GM21528 (cell line): ENCODE measurements around the gene CAMTA1.

Experiments
- ATAC-seq: cut with Tn5 transposase; IDR thresholded peaks from one replicate; pipeline ENCODE4 v1.9.1; 2021; ENCODE audit warnings: mild to moderate bottlenecking, moderate library complexity; ENCODE audit not compliant: unreplicated experiment, low FRiP score

Gene CAMTA1

GRCh38 chr1:7642418-7642704 is 857.1 kb downstream of the CAMTA1 start:
- ATAC-seq, result no peak

- ATAC-seq, result no peak
Observed at GRCh38 chr1:7642781-7643529, 857.7 kb downstream of the CAMTA1 start.

GRCh38 chr1:7643530-7643929 is 858.3 kb downstream of the CAMTA1 start:
- ATAC-seq, result no peak

GRCh38 chr1:7644086-7644485 is 858.8 kb downstream of the CAMTA1 start:
- no peak for ATAC-seq

- ATAC-seq, result no peak
Observed at GRCh38 chr1:7644961-7645750, 859.9 kb downstream of the CAMTA1 start.

GRCh38 chr1:7645751-7646048 is 860.4 kb downstream of the CAMTA1 start:
- no peak for ATAC-seq

- ATAC-seq, result no peak
Observed at GRCh38 chr1:7646164-7646563, 860.9 kb downstream of the CAMTA1 start.

GRCh38 chr1:7646981-7647901 is 862.0 kb downstream of the CAMTA1 start:
- no peak for ATAC-seq

- no peak for ATAC-seq
Observed at GRCh38 chr1:7648761-7649384, 863.6 kb downstream of the CAMTA1 start.

- ATAC-seq, result no peak
Observed at GRCh38 chr1:7650801-7651200, 865.5 kb downstream of the CAMTA1 start.

GRCh38 chr1:7651203-7651602 is 865.9 kb downstream of the CAMTA1 start:
- no peak for ATAC-seq

- ATAC-seq, result no peak
Observed at GRCh38 chr1:7652061-7652460, 866.8 kb downstream of the CAMTA1 start.

- ATAC-seq, result no peak
Observed at GRCh38 chr1:7652515-7653098, 867.4 kb downstream of the CAMTA1 start.

GRCh38 chr1:7654725-7655124 is 869.5 kb downstream of the CAMTA1 start:
- no peak for ATAC-seq

GRCh38 chr1:7655354-7655753 is 870.1 kb downstream of the CAMTA1 start:
- no peak for ATAC-seq

GRCh38 chr1:7656557-7657215 is 871.4 kb downstream of the CAMTA1 start:
- ATAC-seq, result no peak

GRCh38 chr1:7657287-7658016 is 872.2 kb downstream of the CAMTA1 start:
- no peak for ATAC-seq

GRCh38 chr1:7658099-7658498 is 872.8 kb downstream of the CAMTA1 start:
- no peak for ATAC-seq

- ATAC-seq, result no peak
Observed at GRCh38 chr1:7659514-7659913, 874.3 kb downstream of the CAMTA1 start.
